IPS DF 6.9 (cell line): Measurements from ENCODE around the gene BRD3.
"Not testable (repeated sequence)": the region's sequence is repeated elsewhere in the genome, so short reads cannot be mapped to it uniquely, and the experiment has no call there.

Experiments used
- DNase-seq: peaks from one replicate; pipeline ENCODE4 v3.0.0-alpha.2; 2013; ENCODE audit warnings: low read depth, low spot score
- H3K27ac ChIP-seq: one replicate; pipeline ENCODE4 v1.5.1; 2013; ENCODE audit warnings: low read length, control low read depth
- H3K27me3 ChIP-seq: 2 replicates; pipeline ENCODE4 v1.6.1; 2013; ENCODE audit warnings: mild to moderate bottlenecking, low read length; ENCODE audit not compliant: control insufficient read depth, insufficient read depth
- H3K36me3 ChIP-seq: 2 replicates; pipeline ENCODE4 v1.6.1; 2013; ENCODE audit warnings: low read length; ENCODE audit not compliant: control insufficient read depth, insufficient read depth
- H3K4me1 ChIP-seq: 2 replicates; pipeline ENCODE4 v1.6.1; 2013; ENCODE audit warnings: low read length; ENCODE audit not compliant: control insufficient read depth, insufficient read depth
- H3K4me3 ChIP-seq: 2 replicates; pipeline ENCODE4 v1.5.1; 2013; ENCODE audit warnings: mild to moderate bottlenecking, low read length
- H3K9me3 ChIP-seq: 2 replicates; pipeline ENCODE4 v1.6.1; 2013; ENCODE audit warnings: low read length, inconsistent platforms; ENCODE audit not compliant: control insufficient read depth, insufficient read depth
- WGBS: extraction: QIAGEN DNeasy Blood & Tissue Kit; methylation state at CpG from one replicate; pipeline ENCODE4 v1.1.7; 2013; ENCODE audit warnings: mixed read lengths, missing lambda C conversion rate; ENCODE audit not compliant: insufficient read length, insufficient coverage; 5-methylcytosine and 5-hydroxymethylcytosine counted together

BRD3 gene

GRCh38 chr9:133990366-133991213 is 77.2 kb downstream of the BRD3 start:
- peaks cover 8% of the 10 kb centered on the region for H3K4me1 ChIP-seq
- H3K36me3 ChIP-seq, result no peaks in the 10 kb centered on the region; the same call in 1 of the 2 replicates
- no peaks in the 10 kb centered on the region for H3K27me3 ChIP-seq
- no peak for DNase-seq
- no peaks in the 10 kb centered on the region for H3K9me3 ChIP-seq
- peak overlapping the region; percentile 80; the same call in 1 of the 2 replicates for H3K4me3 ChIP-seq
- no peak overlapping the region for H3K27ac ChIP-seq
- no CpG with 5 or more reads among the region's 31 CpGs for WGBS

- H3K4me1 ChIP-seq, result peaks cover 8% of the 10 kb centered on the region
- no CpG with 5 or more reads among the region's 24 CpGs for WGBS
- H3K36me3 ChIP-seq, result no peaks in the 10 kb centered on the region; the same call in 1 of the 2 replicates
- no peak overlapping the region for H3K4me3 ChIP-seq
- DNase-seq, result no peak
- H3K27me3 ChIP-seq, result no peaks in the 10 kb centered on the region
- no peaks in the 10 kb centered on the region for H3K9me3 ChIP-seq
- no peak overlapping the region for H3K27ac ChIP-seq
Measured at GRCh38 chr9:133989625-133990365, 78.0 kb downstream of the BRD3 start.

- H3K27ac ChIP-seq, H3K4me3 ChIP-seq, H3K4me1 ChIP-seq, H3K27me3 ChIP-seq, DNase-seq, H3K36me3 ChIP-seq, H3K9me3 ChIP-seq: not testable (repeated sequence)
- no CpG with 5 or more reads among the region's 14 CpGs for WGBS
Measured at GRCh38 chr9:133988771-133989170, 79.1 kb downstream of the BRD3 start.

DNA sequence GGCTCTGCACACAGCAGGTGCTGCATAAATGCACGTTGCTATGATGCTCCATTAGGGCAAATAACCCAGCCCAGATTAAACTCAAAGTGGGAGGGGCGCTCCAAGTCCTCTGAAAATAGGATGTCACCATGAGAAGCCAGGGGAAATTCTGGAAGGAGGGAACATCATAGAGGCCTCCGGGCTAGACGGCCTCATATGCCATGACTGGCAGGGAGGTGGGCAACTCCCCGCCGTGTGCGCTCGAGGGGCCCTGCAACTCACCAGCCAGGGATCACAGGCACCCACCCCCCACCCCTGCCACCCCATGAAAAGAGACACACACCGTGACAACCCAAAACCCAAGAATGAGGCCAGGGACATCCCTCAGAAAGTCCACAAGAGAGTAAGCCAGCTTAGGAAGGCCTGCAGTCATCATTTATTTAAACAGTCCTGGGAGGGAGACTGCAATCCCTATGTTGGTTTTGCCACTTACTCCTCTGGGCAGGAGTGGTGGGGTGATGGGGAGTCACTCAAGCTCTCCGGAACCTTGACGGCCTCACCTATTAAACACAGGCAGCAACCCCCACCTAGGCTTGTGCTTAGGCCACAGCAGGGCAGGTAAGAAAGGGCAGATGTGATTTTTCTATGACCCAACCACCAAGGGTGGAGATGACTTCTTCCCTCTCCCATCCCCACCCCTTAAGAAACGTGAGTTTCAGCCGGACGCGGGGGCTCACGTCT is 79.7 kb downstream of the BRD3 start:
- no peak for DNase-seq
- Histone ChIP-seq H3K9me3 (no peaks in the 10 kb centered on the region), H3K4me1 (peaks cover 4% of the 10 kb centered on the region), H3K27me3 (no peaks in the 10 kb centered on the region), H3K4me3 (no peak overlapping the region), H3K36me3 (no peaks in the 10 kb centered on the region; the same call in 1 of the 2 replicates), H3K27ac (no peak overlapping the region)
- no CpG with 5 or more reads among the region's 16 CpGs for WGBS

GRCh38 chr9:133987446-133987788 is 80.4 kb downstream of the BRD3 start:
- H3K4me1 ChIP-seq, result peaks cover 4% of the 10 kb centered on the region
- H3K9me3 ChIP-seq, result no peaks in the 10 kb centered on the region
- no peaks in the 10 kb centered on the region for H3K27me3 ChIP-seq
- DNase-seq, result no peak
- H3K36me3 ChIP-seq, result no peaks in the 10 kb centered on the region; the same call in 1 of the 2 replicates
- H3K4me3 ChIP-seq, result no peak overlapping the region
- no CpG with 5 or more reads among the region's 14 CpGs for WGBS
- no peak overlapping the region for H3K27ac ChIP-seq

- Histone ChIP-seq H3K4me3 (no peak overlapping the region), H3K4me1 (peaks cover 4% of the 10 kb centered on the region), H3K27me3 (no peaks in the 10 kb centered on the region), H3K9me3 (no peaks in the 10 kb centered on the region), H3K36me3 (no peaks in the 10 kb centered on the region; the same call in 1 of the 2 replicates), H3K27ac (no peak overlapping the region)
- no peak for DNase-seq
- no CpG with 5 or more reads among the region's 13 CpGs for WGBS
Measured at GRCh38 chr9:133986774-133987445, 80.9 kb downstream of the BRD3 start.

DNA sequence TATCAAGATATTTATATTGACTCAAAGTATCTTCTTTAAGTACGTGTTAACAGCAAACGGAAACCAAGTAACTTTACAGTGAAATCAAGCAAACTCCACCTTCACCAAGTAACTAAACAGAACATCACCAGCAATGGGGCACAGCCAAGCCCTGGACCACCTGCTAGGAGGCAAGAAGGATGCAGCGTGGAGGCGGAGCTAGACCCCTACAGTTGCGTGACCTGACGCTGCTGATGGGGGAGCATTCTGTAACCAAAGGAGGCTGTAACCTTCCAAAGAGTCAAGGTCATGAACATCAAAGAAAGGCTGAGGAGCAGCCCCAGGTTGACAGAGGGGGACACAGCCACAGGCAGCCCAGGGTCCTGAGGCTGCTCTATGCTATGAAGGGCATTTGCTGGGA is 81.8 kb downstream of the BRD3 start:
- Histone ChIP-seq H3K27ac (no peak overlapping the region), H3K27me3 (no peaks in the 10 kb centered on the region), H3K4me1 (peaks cover 4% of the 10 kb centered on the region), H3K4me3 (no peak overlapping the region), H3K9me3 (no peaks in the 10 kb centered on the region), H3K36me3 (no peaks in the 10 kb centered on the region; the same call in 1 of the 2 replicates)
- WGBS, result no CpG with 5 or more reads among the region's 6 CpGs
- DNase-seq, result no peak

DNA sequence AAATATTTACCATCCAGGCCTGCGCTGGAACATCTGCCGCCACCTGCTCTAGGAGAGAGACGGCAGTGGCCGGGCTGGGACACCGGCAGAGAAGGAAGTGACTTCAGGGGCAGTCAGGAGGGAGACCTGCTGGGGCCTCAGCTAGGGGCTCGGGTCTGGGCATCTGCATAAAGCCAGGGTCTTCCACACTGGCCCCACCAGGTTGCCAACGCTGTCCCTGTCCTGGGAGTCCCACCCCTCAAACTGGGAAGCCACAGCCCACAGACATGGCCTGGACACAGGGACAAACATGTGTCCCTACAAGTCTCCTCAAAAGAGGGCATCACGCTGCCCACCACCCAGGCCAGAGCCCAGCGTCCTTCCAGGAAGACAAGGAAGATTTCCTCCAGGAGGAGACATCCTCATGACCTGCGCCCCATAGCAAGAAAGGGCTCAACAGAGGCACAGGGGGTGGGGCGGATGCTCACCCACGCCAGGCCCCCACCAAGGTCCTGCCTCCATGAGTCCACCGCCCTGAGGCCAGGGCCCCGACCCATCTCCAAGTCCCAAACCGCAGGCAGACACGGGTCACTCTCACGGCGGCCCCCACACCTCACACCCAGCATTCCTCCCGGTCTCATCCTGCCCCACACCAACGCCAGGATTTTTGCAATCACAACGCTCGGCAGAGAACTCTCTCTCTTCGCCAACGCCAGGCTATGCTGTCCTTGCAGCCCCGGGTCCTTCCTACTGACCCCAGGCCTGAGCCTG is 84.7 kb downstream of the BRD3 start:
- no peak overlapping the region for H3K27ac ChIP-seq
- no peak for DNase-seq

DNA sequence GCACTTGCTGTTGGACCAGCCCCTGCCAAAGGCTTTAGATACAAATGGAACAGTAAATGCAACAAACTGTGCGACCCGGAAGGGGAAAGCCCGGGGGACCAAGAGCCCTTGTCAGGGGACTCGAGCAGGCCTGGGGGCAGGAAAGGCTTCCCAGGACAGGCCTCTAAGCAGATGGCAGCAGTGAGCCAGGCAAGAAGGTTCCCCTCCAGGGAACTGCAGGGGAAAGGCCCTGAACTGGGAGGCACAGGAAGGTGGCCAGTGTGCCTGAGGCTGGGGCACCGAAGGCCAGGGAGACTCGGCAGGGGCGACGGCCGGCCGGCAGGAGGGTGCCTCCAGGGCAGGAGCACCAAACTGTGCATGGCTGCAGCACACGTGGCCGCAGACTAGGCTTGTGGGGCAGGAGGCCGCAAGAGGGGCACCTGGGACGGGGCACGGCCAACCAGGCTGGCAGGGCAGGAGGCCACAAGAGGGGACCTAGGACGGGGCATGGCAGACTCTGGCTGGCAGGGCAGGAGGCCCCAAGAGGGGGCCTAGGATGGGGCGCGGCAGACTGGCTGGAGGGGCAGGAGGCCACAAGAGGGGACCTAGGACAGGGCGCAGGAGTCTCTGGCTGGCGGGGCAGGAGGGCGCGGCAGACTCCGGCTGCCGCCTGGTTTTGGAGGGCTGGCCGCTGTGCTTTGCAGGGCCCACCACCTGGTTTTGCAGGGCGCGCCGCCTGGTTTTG is 85.7 kb downstream of the BRD3 start:
- WGBS, result no CpG with 5 or more reads among the region's 28 CpGs
- H3K27me3 ChIP-seq, result no peaks in the 10 kb centered on the region
- H3K36me3 ChIP-seq, result peaks cover 2% of the 10 kb centered on the region; the same call in 1 of the 2 replicates
- no peak for DNase-seq
- no peak overlapping the region for H3K4me3 ChIP-seq
- H3K4me1 ChIP-seq, result no peaks in the 10 kb centered on the region; the same call in 1 of the 2 replicates
- no peaks in the 10 kb centered on the region for H3K9me3 ChIP-seq
- no peak overlapping the region for H3K27ac ChIP-seq

More for the DNA sequence above, 84.7 kb downstream of the BRD3 start:
- H3K4me1 ChIP-seq, result no peaks in the 10 kb centered on the region; the same call in 1 of the 2 replicates
- no CpG with 5 or more reads among the region's 25 CpGs for WGBS
- H3K9me3 ChIP-seq, result no peaks in the 10 kb centered on the region
- no peaks in the 10 kb centered on the region for H3K27me3 ChIP-seq
- no peak overlapping the region for H3K4me3 ChIP-seq
- no peaks in the 10 kb centered on the region; the same call in 1 of the 2 replicates for H3K36me3 ChIP-seq
